SH-SY5Y (cell line): Measurements from ENCODE around the gene NMRK1.

Experiments used
- GATA2 ChIP-seq: IDR thresholded peaks from 2 replicates; pipeline ENCODE4 v1.6.1; 2011; ENCODE audit warnings: mild to moderate bottlenecking, low read depth, low read length
- GATA3 ChIP-seq: IDR thresholded peaks from 2 replicates; pipeline ENCODE4 v1.6.1; 2011; ENCODE audit warnings: low read depth, mild to moderate bottlenecking, low read length, moderate library complexity

- no peak for TF ChIP-seq GATA2
- no peak for TF ChIP-seq GATA3
Measured at GRCh38 chr9:75102177-75102790, 14.3 kb upstream of the NMRK1 start.
